NK-92 (cell line): ENCODE results near the gene ZNF688.

ENCODE experiments used
- DNase-seq: peaks from one replicate; lab custom pipeline; 2025; ENCODE audit not compliant: unreplicated experiment; lab: John Stamatoyannopoulos, UW

The ZNF688 gene

GRCh38 chr16:30585400-30586191 lies 14.1 kb upstream of the ZNF688 start, which contains the start of gene ZNF785:
Gene ZNF785, minus strand, starts transcription at chr16:30585697. Its CDS starts 86 bp downstream, at chr16:30585611.
- DNase-seq: peak; percentile 46

GRCh38 chr16:30585022-30585399 lies 13.5 kb upstream of the ZNF688 start:
- no peak for DNase-seq

- DNase-seq: no peak
Measured at GRCh38 chr16:30582611-30583340, 11.3 kb upstream of the ZNF688 start.

- no peak for DNase-seq
Measured at GRCh38 chr16:30581457-30581856, 9.9 kb upstream of the ZNF688 start.

GRCh38 chr16:30574678-30575077 lies 3.2 kb upstream of the ZNF688 start:
- DNase-seq: no peak

- DNase-seq: no peak
Measured at GRCh38 chr16:30570636-30571444, 674 bp downstream of the ZNF688 start.

GRCh38 chr16:30569746-30570635 lies 1.5 kb downstream of the ZNF688 start:
- no peak for DNase-seq

GRCh38 chr16:30569281-30569680 lies 2.2 kb downstream of the ZNF688 start:
- no peak for DNase-seq

- DNase-seq: no peak
Measured at GRCh38 chr16:30567991-30568638, 3.4 kb downstream of the ZNF688 start.

- DNase-seq: no peak
Measured at GRCh38 chr16:30567160-30567990, 4.1 kb downstream of the ZNF688 start.

- no peak for DNase-seq
Measured at GRCh38 chr16:30566531-30566930, 5.0 kb downstream of the ZNF688 start.

- no peak for DNase-seq
Measured at GRCh38 chr16:30565984-30566383, 5.5 kb downstream of the ZNF688 start.

GRCh38 chr16:30565526-30565925 lies 6.0 kb downstream of the ZNF688 start:
- no peak for DNase-seq

GRCh38 chr16:30562021-30562420 lies 9.5 kb downstream of the ZNF688 start:
- no peak for DNase-seq

GRCh38 chr16:30561089-30561816 lies 10.3 kb downstream of the ZNF688 start:
- DNase-seq: no peak

GRCh38 chr16:30559690-30560089 lies 11.8 kb downstream of the ZNF688 start:
- no peak for DNase-seq

- no peak for DNase-seq
Measured at GRCh38 chr16:30558789-30559377, 12.6 kb downstream of the ZNF688 start.
